HG03060 (cell line): Measurements from ENCODE around the gene TSHZ2.
"Not testable (repeated sequence)": the region's sequence is repeated elsewhere in the genome, so short reads cannot be mapped to it uniquely, and the experiment has no call there.

Source experiments
- ATAC-seq: cut with Tn5 transposase; IDR thresholded peaks from one replicate; pipeline ENCODE4 v1.9.1; 2021; ENCODE audit warnings: low read depth, moderate number of reproducible peaks; ENCODE audit not compliant: unreplicated experiment

The TSHZ2 gene

DNA sequence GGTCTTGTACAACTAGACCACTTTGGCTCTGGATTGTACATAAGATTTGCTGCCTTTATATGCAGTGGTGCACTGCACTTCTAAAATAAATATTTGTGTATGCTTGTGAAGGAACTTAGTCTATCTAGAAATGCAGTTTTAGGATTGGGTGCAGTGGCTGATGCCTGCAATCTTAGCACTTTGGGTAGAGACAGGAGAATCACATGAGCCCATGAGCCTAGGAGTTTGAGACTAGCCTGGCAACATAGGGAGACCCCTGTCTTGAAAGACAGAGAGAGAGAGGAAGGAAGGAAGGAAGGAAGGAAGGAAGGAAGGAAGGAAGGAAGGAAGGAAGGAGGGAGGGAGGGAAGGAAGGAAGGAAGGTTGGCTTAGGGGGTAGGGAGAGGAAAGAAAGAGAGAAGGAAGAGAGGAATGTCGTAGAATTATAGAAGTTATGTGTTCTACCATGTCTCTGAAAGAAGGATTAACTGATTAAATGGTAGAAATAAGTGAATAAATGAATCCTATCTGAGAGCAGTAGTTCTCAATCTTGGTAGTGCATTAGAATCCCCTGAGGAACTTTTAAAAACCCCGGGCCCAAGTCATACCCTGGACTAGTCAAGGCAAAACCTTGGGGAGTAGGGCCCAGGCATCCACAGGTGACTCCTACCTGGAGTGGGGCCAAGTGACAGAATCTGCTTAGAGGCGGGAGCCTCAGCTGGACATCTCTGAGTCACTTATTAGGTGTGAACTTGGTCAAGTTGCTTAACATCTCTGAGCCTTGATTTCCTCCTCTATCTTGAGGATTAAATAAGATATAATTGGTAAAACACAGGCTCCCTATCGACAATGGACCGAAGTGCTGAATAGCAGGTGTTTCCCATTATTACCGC lies 491.2 kb downstream of the TSHZ2 start:
- no peak for ATAC-seq

DNA sequence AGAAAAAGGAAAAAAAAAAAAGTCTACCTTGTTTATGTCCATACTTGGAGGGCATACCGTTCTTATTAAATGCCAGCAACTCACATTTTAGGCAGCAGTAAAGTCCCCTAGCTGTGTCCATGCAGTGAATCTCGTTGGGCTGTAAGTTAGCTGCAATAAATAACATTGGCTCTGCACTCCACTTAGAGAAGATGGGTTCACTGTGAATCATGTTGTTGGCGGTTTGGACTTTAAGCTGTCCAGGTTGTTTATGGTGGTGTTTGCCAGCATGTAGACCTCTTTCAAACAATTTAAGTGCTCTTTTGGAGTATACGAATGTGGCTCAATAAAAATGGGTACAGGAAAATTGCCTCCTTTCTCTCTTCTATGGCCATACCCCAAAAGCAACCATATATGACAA lies 494.1 kb downstream of the TSHZ2 start:
- no peak for ATAC-seq

DNA sequence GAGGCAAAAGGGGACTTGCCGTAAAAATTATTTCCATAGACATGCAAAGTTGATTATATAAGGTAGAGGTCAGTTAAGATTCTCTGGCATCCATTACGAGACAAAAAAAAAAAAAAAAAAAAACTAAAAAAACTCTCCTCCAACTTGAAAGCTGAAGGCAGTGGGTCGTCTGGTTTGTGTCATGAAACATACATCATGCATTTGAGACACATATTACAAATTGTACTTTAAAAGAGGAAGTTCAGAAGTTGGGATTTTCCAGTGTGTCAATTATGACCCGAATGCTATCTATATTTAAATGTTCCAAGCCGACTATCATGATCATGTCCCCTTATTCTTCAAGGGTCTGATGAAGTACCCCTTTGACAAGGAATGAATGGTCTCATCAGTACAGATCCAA lies 496.4 kb downstream of the TSHZ2 start:
- no peak for ATAC-seq

DNA sequence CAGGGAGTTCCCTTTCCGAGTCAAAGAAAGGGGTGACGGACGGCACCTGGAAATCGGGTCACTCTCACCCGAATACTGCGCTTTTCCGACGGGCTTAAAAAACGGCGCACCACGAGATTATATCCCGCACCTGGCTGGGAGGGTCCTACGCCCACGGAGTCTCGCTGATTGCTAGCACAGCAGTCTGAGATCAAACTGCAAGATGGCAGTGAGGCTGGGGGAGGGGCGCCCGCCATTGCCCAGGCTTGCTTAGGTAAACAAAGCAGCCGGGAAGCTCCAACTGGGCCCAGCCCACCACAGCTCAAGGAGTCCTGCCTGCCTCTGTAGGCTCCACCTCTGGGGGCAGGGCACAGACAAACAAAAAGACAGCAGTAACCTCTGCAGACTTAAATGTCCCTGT lies 500.7 kb downstream of the TSHZ2 start:
- ATAC-seq = not testable (repeated sequence)

DNA sequence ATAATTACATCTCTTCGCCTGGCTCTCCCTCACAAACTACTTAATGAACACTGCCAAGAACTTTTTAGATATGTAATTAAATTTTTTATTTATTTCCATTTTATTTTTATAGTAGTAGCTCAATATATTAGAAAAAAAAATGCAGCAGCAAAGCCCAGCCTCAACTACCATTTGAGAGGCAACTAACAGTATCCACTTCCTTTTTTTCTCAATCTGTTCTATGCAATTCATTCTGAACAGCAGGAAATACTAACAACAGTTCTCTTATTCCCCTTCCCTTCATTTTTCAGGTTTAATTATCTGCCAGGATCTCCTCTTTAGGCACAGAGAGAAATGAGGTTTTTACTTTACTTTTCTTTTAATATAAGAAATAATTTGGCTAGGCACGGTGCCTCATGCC lies 508.8 kb downstream of the TSHZ2 start:
- no peak for ATAC-seq

DNA sequence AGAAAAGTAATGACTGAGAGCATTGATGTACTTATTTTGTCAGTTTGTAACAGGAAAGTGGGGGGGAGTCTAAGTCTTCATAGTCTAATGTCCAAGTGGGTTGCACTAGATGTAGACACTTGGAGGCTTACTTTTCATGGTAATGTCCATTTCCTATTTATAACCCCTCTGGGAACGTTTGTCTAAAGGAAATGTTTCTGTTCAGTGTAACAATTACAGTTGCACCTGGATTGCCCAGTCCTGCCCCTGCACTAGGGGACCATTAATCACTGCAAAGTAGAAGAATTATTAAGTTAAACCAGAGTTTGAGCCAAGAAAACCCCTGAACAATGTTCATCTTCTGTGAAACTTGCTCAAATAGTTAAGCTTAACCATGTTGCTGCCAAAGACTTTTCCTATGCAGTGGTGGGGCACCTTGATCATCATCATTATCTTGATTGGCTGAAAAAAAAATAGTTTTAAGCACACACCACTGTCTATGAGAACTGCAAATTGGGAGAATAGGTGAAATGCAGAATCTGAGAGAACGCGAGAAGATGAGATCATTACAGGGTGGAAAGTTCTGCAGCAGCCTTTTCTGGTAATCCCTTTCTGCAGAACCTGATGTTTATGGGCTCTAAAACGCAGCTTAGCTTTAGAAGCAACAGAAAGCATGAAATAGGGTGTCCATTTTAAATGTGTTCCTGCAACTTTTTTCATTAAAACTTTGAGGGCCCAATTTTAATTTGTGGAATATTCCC lies 515.5 kb downstream of the TSHZ2 start:
- no peak for ATAC-seq

DNA sequence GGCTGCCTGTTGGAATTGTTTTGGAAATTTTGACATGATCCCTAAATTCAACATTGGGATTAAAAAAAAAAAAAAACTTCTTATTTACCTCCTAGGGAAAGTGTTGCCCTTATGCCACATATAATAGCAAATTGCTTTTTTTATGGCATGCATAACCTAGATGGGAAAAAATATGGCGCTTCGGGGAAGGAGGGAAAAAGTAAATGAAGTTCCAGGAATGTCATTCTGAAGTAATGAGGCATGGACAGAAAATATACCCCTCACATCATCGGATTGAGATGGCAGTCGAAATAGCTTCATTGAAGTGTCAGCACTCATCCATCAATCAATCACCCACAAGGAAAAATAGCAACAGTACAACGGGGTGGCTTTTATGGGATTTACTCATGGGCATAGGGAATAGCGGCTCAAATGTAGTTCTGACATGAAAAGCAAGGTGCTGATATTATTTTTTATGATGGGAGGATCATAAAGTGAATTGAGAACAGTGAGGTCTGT lies 516.7 kb downstream of the TSHZ2 start:
- no peak for ATAC-seq

DNA sequence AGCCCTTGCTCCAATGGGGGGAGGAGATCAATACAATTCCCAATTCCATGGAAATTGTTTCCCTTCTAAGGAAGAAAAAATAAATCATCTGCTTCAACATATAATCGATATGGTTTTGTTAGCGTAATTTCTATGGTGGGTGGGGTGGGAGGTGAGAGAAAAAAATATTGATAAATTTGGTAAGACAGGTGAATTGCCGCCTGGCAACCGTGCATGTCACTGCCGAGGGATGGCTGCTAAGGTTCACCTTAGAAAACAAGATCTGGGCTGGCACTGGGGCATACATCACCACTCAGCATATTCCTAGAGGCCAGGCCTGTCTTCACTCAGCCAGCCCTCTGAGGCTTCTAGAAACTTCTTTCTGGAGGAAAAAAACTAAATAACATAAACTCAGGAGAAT lies 517.4 kb downstream of the TSHZ2 start:
- no peak for ATAC-seq

DNA sequence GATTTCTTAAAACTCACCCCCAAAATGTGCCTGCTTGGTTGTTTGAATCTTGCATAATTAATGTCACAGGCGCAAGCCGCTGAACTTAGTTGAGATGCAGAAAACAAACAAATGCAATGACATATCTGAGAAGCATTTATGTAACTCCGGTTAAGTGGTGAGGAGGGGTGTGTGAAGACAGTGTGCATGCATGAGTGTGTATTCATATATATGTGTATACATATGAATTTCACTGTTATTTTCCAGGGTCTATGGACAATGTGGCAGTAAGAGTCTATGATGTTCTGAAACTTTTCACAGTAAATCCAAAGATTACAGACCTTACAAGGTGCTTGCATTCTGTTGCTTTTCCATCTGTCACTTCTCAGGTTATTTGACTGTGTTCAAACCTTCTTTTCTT lies 518.5 kb downstream of the TSHZ2 start:
- no peak for ATAC-seq

DNA sequence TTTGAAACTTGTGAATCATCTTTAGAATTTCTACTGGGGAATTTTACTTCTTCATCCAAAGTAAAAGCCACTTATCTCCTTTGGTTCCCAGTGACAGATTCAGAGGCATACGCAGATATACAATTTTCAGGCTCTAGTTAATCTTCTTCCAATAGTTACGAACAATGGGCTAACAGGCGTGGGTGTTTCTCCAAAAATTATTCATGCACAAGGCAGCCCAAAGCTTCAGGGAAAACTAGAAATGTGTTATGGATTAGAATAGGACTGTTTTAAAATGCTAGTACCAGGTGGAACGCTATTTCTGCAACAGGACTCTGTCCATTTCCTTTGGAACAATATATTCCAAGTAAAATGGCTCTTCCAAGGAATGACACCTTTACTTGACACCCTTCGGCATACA lies 519.3 kb downstream of the TSHZ2 start:
- ATAC-seq = no peak

DNA sequence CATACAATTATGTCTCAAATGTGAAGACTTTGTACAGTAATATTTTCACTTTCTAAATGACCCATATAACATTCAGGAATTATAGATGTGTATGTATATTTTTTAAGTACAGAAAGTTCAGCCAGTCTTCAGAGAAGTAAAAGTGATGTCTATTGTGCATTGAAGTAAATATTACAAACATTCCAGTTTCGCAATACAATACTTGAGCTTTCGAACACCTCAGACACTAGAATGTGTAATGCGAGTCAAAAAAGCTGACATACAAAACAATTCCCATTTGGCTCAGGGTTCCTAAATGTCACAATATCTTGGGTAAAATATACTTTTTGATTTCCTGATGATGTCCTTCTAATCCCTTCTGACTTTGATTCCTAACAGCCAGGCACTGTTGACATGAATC lies 520.1 kb downstream of the TSHZ2 start:
- no peak for ATAC-seq

DNA sequence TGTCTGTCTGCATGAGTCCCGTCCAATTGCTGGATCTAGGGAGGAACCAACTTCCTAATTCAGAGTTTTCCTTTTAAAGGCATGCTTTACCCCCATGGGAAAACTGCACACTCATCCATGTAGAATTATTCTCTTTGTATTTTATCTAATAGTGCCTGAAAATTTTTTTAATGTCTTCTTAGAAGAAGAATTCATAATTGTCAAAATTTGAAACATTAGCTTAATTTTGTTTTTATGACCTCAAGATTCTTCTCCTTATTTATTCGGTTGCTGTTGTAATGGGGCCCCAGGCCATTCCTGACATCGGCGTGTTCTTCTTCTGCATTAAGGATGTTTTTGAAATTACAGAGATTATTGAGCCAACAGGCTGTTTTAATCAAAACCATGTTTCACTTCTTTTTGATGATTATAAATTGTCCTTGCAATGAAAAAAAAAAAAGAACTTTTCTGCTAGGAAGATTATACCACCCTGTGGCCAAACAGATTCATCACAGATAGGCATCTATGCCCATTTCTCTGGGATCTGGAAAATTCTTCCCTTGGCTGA lies 521.2 kb downstream of the TSHZ2 start:
- ATAC-seq = no peak

DNA sequence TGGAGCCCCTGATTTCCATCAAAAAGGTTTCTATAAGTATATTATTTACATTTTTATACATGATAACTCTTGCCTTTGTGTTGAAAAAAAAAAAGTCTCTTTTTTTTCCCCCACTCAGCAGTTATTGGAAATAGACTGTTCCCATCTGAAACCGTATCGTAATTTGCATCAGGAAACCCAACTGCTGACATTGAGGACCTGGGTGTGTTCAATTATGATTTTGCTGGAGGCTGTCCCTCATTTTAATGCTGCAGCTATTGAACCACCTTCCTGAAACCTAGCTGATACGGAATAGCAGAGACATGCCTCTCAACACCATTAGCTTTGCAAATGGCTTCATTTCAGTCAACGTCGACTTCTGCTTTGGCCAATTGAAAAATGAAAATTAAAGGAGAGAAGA lies 522.6 kb downstream of the TSHZ2 start:
- ATAC-seq = no peak

DNA sequence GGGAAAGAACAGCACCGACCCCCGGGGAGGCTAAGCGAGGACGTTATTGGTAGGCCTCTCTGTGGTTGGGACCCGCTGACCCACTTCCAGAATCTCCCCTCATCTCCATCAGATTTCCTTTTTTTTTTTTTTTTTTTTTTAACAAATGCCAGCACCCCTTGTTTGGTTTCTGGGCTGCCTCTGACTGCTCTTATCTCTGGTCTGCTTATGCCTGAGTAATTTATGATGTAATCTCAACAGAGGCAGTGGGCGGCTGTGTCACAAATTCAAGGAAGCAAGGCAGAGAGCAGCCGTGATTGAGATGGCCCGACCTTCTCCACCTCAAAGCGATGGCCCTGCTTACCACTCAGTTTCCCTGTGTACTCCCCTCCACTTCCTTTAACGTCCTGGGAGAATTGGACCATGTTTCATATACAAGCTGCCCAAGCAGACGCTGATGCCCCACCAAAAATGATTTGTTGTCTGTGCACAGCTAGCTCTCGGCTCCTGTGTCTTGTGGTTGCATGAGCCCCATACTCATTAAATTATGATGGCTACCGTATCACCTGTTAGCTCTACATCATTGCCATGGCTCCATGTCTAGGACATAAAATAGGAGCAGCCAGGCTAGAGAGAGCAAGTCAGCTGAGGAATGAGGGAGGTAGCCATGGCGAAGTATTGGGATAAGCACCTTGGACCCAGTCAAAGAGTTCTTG lies 523.4 kb downstream of the TSHZ2 start:
- no peak for ATAC-seq

DNA sequence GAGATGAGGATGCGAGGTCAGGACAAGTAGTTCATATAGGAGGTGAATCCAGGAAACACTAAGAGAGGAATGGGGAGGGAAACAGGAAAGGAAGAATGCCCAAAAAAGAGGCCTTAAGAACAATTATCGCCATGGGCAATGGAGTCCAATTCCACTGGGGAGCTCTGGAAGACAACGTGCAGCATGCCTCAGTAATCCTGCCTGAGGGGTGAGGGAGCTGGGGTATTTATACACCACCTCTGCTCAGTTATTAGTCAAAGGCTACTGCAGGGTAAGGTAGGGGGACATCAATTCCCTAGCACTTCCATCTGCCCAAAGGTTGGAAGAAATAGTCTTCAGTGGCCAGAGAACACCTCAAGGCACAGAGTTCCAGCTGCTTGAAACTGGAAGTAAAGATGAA lies 525.1 kb downstream of the TSHZ2 start:
- no peak for ATAC-seq

DNA sequence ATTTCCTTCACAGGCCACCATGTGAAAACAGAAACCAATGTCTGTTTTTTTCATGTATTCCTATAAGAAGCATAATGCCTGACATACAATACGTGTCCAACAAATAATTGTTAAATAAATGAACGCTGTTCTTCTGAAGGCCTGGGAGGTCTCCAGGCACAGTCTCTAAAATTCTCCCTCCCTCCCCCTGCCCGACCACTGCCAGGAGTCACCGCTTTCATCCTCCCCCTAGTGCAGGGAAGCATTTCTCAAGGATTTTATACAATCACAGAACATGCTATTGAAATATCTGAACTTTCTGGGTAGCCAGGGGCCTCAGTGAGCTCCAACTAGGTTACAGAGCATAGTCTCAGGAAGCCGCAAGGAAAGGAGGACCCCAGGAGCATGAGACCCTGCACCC lies 526.2 kb downstream of the TSHZ2 start:
- no peak for ATAC-seq

DNA sequence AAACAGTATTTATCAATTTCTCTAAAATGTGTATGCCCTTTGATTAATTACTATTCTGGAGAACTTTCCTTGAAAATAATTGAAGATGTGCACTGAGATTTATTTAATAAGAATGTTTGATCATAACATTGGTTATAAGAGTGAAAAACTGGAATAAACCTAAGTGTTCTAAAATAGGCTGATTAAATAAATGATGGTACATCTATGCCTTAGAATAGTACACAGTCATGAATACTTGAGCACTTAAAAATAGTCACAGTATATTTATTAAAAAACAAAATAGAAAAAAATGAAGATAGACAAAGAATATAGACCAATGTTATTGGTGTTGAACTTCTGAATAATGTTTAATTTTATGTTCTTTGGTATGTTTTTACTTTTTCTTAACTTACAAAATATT lies 528.5 kb downstream of the TSHZ2 start:
- no peak for ATAC-seq

DNA sequence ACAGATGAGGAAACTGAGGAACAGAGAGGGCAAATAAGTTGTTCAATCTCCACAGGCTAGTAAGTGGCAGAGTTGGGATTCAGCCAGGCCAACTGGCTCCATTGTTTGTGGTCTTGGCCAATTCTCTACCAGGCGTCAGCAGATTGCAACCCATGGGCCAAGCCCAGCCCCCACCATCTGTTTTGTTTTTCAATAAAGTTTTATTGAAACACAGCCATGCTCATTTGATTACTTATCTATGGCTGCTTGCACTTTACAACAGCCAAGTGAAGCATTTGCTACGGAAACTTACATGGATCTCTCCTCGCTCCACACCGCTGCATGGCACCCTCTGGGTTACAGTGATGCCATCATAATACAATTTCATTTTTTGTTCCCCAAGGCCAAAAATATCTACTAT lies 530.7 kb downstream of the TSHZ2 start:
- no peak for ATAC-seq

DNA sequence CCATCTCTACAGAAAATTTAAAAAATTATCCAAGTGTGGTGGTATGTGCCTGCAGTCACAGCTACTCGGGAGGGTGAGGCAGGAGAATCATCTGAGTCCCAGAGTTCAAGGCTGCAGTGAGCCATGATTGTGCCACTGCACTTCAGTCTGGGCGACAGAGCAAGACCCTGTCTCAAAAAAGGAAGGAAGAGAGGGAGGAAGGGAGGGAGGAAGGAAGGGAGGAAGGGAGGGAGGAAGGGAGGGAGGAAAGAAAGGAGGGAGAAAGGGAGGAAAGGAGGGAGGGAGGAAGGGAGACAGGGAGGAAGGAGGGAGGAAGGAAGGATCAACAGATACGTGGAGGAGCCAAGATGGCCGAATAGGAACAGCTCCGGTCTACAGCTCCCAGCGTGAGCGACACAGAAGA lies 531.4 kb downstream of the TSHZ2 start:
- no peak for ATAC-seq

DNA sequence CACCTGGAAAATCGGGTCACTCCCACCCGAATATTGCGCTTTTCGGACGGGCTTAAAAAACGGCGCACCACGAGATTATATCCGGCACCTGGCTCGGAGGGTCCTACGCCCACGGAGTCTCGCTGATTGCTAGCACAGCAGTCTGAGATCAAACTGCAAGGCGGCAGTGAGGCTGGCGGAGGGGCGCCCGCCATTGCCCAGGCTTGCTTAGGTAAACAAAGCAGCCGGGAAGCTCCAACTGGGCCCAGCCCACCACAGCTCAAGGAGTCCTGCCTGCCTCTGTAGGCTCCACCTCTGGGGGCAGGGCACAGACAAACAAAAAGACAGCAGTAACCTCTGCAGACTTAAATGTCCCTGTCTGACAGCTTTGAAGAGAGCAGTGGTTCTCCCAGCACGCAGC lies 531.9 kb downstream of the TSHZ2 start:
- not testable (repeated sequence) for ATAC-seq

DNA sequence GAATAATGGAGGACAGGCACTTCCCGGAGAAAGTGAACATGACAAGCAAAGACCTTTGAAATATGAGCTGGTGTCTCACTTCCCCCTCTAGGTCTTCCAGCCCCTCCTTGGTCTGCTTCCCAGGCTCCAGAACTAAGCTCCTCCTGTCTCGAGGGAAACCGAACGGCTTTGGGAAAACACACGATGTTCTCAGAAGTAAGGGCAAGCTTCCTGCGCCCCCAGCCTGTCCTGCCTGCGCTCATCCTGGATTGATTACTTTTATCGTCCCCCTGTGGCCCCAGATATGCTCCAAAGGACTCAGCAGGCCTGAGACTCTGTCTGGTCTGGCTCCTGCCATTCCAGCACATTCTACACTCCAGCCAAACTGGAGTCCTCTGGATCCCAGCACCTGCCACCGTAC lies 538.1 kb downstream of the TSHZ2 start:
- no peak for ATAC-seq
